Mesenteric fat pad (tissue), 1 donor: ENCODE measurements around the gene ASXL1. TPM values are rescaled to one million over a fixed set of nuclear protein-coding genes. Genes with fewer than 3 reads are reported as not detected.

Experiments used
- DNase-seq: peaks from one replicate; pipeline ENCODE4 v3.0.0-alpha.2; 2020; ENCODE audit warnings: low spot score
- total RNA-seq: library from RNA; stranded (reverse); fragmentation: NEBNext Ultra II Directional; extraction: Animal tissue kit (Norgen Biotek cat#: 25700); gene quantifications from one replicate; pipeline ENCODE4 v1.2.1, GENCODE V29; 2021
- donor health status: DM: yes; HTN: yes; CAD: no.

Gene ASXL1
- total RNA-seq, 1 donor from 2014 or later: 75.3 TPM

DNA sequence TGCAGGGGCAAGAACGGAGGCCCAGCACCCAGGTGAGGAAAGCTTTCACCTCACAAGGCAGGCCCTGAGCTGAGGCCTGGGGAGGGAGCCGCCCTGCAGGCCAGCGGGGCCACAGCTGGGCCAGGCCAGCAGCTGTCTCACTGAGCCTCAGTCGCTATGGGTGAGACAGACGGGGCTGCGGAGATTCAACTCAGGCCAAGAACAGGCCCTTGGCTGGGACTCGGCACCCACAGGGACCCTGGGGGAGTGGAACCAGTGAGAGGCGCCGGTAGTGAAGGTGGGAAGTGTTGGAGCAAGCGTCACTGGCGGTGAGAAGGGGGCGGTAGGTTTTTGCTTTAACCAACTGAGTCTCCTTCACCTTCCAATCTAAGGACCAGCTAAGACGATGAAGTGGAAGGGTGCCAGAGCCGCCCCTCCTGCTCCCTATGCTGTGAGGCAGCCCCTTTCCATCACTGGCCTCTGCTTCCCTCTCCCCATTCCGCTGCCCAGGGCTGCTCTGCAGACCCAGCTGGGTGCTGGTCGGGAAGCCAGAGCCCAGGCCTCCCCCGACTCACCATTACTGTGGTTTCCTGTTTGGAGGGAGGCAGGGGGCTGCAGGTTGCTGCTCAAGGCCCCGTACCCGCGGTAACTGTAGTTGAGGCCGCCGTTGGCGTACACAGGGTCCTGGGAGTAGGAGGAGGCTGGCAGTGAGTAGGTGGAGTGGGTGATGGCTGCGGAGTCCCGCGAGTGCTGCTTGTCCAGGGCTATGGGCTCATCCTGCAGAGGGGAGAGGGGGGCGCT lies 93.7 kb downstream of the ASXL1 start:
- DNase-seq: no peak

- no peak for DNase-seq
These were observed 94.8 kb downstream of the ASXL1 start for GRCh38 chr20:32452776-32453466.

- DNase-seq: no peak
These were observed 95.5 kb downstream of the ASXL1 start for GRCh38 chr20:32453467-32454163.

DNA sequence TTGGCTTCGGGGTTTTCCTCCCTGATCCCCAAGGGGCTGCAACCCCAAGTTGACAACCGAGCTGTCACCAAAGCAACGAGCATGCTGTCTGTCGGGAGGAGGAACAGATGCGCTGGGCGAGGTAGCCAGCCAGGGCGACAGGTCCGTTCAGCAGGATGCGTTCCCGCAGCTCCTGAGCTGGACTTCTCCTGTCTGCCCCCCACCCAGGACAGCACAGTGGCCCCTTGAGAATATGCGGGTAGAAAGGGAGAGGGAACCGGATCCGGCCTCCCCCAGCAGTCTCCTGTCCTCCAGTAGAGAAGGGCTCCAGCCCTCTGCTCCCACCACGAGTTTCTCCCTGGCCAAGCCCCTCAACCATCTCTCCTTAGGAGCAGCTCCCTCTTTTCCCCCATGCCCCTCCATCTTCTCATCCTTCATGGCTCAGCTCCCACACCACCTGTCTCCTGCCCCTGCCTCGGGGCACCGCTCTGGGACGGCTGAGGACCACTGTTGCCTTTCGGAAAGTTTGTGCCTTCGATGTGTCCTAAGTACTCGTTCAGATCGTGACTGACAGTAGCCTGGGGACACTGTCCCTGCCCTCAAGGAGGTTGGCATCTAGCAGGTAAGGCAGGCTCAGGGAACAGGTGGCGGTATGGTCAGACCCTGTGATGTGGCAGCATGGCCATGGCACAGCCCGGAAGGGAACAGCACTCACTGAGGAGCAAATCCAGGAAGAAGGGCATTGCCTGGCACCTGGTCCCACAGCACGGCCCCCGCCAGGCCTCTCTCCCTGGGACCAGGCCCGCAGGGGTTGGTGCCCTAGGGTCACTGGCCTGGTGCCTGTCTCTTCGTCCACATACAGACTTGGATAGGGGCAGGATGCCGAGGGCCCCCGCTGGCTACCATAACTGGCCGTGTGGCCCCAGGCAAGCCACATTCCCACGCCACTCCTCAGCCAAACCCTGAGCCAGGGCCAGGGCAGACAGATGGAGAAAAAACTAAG lies 96.3 kb downstream of the ASXL1 start:
- DNase-seq: no peak

DNA sequence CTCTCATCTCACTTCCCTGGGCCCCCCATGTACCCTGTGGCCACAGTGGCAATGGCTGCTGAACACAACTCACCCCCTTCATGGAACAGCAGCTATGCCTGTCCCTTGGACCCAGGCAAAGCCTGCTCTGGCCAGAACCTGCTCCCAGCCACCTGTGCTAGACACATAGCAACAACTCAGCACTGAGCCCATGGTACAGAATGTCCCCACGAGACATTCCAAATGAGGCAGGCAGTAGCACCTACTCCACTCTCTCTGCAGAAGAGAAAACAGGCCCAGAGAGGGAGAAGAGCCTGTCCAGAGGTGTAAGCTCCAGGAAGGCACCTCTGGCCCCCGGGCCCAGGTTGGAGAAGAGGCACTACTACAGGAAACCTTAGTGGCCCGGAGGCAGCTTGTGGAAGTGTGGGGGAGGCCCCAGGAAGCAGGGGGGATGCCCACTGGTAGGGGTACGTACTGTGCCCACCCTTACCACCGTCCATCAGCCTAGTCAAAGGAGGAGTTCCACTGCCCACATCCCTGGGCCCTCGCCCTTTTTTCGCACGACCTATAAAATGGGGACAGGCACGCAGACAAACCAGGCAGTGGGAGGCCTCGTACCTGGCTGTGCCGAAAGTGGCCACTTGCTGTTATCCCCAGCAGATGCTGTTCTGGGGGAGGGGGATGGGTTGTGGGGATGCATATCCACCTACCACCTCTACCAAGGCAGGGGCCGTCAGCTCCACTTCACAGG lies 97.2 kb downstream of the ASXL1 start:
- DNase-seq: no peak

GRCh38 chr20:32455901-32456701 lies 98.0 kb downstream of the ASXL1 start:
- DNase-seq: no peak

DNA sequence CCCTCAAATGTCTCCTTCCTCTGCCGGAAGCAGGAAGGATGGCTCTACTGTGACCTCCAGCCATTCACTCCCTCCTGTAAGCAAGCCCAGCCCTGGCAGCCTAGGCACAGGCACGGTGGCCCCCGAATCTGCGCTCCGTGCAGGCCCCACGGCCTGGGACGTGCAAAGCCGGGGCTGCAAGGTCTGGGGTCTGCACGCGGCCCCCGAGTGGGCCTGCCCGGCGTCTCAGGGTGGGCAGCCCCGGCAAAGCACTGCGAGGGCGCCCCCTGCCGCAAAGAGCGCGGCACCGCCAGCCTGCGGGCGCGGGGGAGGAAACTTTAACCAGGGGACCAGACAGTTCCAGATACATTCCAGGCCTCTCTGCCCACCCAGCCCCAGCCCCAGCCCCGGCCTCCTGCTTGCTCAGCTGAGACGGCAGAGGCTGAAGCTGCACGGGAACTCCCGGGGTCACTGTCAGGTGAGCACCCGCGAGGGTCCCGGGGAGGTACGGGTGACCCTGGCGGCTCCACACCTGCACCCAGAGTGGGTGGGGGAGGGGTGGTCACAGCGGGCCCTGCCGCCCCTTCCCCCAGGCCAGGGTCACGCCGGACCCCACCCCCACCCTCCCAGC lies 98.8 kb downstream of the ASXL1 start:
- no peak for DNase-seq

DNA sequence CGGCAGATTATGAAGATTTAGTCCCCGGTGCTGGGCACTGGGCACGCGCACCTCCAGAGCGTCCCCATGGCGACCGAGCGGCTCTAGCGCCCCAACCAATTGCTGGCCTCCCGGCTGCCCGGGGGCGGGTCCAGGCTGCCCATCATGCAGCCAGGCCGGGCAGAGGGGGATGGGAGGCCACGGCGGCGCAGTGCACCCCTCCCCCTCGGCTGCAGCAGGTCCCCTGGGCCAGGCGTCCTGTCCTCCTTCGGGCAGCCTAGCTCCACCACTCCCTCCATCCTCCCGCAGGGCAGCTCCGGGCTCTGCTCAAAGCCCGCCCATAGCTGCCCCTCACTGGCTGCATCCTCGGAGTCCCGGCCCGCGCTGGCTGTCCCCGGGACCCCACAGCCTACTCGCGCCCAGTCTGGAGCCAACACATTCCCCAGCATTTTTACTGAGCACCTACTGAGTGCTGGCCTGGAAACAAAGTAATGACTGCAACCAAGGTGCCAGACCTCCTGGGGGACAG lies 99.4 kb downstream of the ASXL1 start:
- no peak for DNase-seq

DNA sequence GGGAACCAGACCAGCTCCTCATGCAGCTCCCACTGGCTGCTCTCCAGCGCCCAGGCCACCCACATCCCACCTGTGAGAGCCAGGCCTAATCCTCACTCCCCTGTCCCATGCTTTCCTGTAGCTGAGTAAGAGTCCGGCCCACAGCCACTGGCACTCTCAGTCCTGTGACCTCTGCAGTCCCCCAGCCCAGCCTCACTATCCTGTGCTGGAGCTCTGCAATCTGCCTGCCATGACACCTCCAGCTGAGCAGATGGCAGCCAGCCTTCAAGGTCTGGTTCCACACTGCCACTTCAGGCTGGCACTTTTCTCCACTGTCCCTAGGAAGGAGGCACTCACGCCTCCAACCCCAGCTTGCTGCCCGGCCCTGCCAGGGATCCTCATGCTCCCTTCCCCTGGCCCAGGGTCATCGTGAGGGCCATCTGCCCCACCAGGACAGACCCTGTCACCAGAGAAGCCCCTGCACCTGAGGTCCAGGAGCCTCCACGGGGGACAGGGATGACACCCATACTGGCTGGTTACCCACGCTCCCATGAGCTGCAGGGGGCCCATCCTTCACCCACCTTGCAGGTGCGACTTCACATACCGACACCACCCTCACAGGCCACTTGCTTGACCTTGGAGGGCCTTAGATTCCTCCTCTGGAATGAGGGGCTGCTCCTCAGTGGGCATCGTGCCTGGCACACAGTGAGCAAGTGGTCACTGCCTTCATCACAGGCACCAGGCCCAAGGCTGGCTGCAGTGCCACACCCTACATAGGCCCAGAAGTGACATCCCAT lies 100.1 kb downstream of the ASXL1 start:
- DNase-seq: no peak

GRCh38 chr20:32458837-32459220 lies 100.7 kb downstream of the ASXL1 start:
- no peak for DNase-seq

DNA sequence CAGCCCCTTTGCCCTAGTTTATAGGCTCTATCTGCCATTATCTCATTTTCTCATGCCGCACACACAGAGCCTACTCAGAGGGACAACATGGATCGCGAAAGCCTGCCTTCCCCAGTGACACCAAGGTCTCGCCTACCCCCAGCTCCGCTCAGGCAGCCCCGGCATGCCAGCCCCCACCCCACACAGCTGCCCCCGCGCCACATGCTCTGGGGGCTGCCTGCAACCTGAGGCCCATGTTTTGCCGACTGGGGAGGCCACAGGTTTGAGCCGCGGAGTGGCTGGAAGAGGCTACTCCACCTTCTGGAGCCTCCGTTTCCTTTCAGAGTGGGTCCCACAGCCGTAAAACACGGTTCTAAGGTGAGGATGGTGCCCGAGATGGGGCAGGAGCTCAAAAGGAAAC lies 102.1 kb downstream of the ASXL1 start:
- DNase-seq: no peak

DNA sequence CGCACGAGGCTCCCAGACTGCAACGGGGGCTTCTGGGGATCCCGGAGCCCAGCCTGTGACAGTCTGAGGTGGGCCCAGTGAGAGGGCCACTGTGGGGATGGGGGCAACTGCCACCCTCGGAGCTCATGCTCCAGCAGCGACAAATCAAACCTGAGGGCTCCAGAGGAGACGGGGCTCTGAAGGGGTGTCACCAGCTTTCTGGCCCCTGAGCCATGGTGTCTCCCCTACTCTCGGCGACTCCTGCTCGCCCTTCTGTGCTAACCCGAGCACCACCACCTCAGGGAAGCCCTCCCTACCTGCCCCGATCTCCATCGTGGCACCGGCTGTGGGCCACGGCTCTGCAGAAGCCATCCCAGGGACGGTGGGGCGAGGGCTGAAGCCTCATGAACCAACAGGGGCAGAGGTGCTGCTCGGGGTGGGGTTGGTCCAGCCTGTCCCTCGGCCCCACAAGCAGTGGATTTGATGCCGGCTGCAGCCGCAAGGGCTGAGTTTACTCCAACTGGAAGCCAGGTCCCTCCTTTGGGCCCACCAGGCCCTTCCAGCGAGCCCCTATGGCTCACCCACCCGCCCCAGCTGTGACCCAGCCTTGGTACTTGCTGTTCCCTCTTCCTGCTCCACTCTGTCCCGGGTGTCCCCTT lies 102.7 kb downstream of the ASXL1 start:
- no peak for DNase-seq

- no peak for DNase-seq
These were observed 103.9 kb downstream of the ASXL1 start for GRCh38 chr20:32461836-32462600.

- DNase-seq: no peak
These were observed 104.9 kb downstream of the ASXL1 start for GRCh38 chr20:32462900-32463641.

GRCh38 chr20:32463642-32464400 lies 105.7 kb downstream of the ASXL1 start:
- no peak for DNase-seq
